Measurements from ENCODE around the gene BUD23.
"Not testable (repeated sequence)": the region's sequence is repeated elsewhere in the genome, so short reads cannot be mapped to it uniquely, and the experiment has no call there.

BUD23 gene

GRCh38 chr7:73683056-73683787, at the start of gene BUD23, which contains the start of gene DNAJC30:
Gene BUD23, plus strand, starts transcription at chr7:73683597. Its CDS starts 29 bp downstream, at chr7:73683626.
Gene DNAJC30, minus strand, starts transcription at chr7:73683453. Its CDS starts 30 bp downstream, at chr7:73683423.
- peak; percentile 96 for DNase-seq

GRCh38 chr7:73633844-73634243, 49.6 kb upstream of the BUD23 start:
- no peak for DNase-seq

GRCh38 chr7:73635428-73636200, 47.8 kb upstream of the BUD23 start:
- no peak for DNase-seq

DNA sequence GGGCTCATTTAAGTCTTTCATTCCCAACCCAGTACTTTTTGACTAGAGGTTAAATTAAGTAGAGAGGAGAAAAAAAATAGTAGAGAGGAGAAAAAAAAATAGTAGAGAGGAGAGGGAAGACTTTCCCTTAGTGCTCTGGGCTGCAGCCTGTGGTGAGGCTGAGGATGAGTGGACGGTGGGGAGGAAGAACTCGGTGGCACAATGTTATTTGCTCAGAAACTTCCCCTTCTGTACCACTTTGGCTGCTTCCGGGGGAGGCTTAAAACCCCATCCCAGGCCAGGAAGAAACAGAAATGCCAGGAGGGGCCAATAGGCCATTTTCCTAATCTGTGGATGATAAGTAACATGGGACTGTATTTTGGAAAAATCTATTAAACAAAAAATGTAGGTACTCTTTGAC, 44.5 kb upstream of the BUD23 start:
- DNase-seq, result no peak

GRCh38 chr7:73642834-73643233, 40.6 kb upstream of the BUD23 start:
- DNase-seq, result no peak

DNA sequence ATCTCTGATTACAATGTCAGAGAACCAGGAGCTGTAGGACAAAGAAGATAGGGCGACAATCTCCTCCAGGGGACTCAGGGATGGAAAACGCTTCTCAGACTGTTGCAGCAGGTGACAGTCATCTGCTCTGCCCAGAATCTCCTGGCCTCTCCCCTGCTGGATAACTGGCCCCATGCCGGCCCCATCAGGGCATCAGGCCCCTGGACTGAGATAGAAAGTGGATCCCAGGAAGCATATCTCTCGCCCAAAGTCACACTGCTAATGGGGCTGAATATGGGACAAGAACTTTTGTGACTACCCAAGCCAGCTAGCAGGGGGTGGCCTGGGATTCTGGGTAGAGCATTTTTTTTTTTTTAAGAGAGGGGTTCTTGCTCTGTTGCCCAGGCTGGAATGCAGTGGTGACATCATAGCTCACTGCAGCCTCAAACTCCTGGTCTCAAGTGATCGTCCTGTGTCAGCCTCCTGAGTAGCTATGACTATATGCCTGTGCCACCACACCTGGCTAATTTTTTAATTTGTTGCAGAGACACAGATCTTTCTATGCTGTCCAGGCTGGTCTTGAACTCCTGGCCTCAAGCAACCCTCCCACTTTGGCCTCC, 38.6 kb upstream of the BUD23 start:
- DNase-seq, result no peak

DNA sequence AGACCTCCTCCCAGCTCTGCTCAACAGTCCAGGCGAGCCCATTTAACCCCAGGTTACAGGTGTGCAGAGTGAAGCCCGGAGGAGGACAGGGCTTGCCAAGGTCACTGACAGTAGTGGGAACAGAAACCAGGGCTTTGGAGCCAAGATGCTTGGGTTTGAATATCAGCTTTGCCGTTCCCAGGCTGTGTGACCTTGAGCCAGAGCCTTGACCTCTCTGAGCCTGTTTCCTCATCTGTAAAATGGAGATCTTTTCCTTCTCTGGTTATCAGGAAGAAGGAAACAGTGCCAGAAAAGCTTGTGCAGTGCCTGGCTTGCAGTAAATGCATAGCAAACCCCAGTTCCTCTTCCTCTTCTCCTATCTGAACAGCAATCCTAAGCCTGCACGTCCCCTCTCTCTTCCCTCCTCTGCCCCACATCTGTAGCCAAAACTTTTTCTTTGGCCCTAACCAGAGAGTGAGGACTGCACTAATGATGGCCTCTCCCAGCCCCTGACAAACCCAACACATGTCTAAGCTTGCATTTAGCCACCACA, 37.7 kb upstream of the BUD23 start:
- no peak for DNase-seq

DNA sequence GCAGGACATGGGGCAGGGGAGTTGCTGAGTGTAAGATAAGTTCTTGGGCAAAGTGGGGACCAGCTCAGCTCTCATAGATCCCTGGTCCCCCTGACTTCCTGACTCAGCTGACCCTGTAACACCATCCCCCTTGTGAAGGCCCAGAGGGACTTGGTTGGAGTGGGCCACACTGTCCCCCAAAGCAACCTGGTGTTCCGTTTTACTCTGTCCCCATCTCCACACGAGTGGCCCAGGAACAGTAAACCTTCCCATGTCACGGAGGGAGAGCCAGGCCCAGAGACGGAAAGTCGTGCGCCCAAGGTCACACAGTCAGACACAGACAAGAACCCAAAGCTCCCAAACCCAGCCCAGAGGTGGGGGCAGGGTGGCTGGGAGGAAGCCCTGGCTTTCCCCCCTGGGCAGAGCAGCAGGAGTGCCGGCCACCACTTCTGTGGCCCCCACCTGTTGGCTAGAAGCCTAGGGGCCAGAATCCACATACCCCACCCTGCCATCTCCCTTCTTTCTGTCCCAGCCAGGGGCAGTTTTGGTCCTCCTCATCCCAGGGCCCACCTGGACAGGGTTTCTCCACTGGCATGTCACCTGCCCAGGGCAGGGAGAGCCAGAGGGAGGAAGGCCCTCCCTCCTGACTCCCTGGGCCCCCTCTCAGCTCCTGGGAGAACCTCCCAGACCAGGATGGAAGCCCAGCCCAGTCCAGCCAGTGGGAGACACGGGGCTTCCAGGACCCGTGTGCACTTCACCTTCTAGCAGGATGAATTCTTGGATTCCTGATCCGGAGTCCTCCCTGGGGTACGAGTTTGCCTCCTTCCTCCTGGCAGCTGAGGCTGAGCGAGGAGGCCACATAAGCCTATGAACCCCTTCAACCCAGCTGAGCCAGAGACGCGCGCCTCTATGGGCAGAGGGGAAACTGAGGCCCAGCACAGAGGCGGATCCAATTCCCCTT, 36.3 kb upstream of the BUD23 start:
- DNase-seq, result no peak

GRCh38 chr7:73647725-73648592, 35.4 kb upstream of the BUD23 start:
- DNase-seq, result peak; percentile 31

DNA sequence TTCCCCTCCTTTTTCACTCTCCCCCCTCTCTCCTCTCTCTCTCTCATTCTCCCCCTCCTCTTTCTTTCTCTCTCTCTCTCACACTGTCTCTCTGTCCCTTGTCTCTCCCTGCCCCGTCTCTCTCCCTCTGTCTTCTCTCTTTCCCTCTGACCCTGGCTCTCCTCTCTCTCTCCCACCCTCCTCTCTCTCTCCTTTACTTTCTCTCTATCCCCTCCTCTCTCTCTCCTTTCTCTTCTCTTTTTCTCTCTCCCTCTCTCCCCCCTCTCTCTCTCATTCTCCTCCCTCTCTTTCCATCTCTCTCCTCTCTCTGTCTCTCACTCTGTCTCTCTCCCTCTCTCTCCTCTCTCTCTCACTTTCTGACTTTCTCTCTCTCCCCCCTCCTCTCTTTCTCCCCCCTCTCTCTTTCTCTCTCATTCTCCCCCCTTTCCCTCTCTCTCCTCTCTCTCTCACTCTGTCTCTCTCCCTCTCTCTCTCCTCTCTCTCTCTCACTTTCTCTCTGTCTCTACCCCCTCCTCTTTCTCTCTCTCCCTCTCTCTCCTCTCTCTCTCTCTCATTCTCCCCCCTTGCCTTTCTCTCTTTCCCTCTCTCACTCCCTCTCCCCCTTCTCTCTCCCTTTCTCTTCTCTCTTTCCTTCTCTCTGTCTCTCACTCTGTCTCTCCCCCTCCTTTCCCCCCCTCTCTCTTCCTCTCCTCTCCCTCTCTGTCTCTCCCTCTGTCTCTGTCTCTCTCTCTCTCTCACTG, 34.6 kb upstream of the BUD23 start:
- no peak for DNase-seq

DNA sequence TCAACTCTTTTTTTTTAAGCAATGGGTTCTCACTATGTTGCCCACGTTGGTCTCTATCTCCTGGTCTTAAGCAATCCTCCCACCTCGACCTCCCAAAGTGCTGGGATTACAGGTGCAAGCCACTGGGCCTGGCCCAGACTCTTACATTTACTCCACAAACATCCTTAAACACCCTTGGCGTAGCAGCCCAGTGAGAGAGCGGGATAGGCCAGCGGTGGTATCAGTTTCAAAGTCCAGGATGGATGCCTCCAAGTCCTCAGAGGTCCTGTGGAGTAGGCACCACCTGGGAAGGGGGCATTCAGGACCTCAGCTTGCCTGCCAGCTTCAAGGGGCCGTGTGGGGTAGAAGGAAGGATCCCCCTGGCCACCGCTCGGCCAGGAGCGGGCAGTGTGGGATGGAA, 33.8 kb upstream of the BUD23 start:
- DNase-seq, result no peak

- no peak for DNase-seq
Measured at GRCh38 chr7:73650524-73650923, 32.9 kb upstream of the BUD23 start.

DNA sequence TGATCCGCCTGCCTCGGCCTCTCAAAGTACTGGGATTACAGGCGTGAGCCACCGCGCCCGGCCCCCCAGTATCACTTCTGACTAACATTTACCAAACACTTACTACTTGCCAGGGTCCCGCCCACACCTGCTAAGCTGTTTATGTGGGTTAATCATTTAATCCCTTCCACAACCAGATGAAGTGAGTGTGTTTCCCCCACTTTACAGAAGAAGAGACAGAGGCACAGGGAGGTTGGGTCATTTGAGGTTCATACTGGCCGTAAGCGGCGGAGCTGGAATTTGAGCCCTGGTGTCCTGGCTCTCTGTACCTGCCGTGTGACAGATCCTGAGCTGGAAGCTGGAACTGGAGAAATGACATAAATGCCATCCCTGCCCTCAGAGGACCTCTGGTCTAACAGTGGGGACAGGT, 30.9 kb upstream of the BUD23 start:
- no peak for DNase-seq

DNA sequence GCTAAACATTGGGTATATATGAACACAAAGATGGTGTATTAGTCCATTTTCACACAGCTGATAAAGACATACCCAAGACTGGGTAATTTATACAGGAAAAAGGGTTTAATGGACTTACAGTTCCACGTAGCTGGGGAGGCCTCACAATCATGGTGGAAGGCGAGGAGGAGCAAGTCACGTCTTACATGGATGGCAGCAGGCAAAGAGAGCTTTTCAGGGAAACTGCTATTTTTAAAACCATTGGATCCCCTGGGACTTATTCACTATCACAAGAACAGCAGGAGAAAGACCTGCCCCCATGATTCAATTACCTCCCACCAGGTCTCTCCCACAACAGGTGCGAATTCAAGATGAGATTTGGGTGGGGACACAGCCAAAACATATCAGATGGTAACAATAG, 28.1 kb upstream of the BUD23 start:
- DNase-seq, result not testable (repeated sequence)

- DNase-seq, result no peak
Measured at GRCh38 chr7:73659983-73660382, 23.4 kb upstream of the BUD23 start.

- DNase-seq, result not testable (repeated sequence)
Measured at GRCh38 chr7:73660594-73660993, 22.8 kb upstream of the BUD23 start.

DNA sequence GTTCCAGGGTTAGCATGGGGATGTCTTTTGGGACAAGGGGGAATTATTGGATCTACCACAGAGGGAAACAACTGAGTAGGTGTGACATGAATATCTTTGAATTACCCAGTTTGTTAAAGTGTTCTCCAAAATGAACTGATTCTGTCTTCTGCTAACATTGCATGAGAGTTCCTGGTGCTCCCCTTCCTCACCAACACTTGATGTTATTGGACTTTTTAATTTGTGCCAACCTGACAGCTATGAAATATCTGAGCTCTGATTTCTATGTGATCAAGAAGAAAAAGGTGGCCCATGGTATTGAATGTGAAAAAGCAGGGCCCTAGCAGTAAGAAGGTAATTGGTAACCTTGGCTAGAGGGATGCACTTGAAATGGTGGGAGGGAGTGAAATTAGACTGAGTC, 20.4 kb upstream of the BUD23 start:
- DNase-seq, result no peak

- peak; percentile 93 for DNase-seq
Measured at GRCh38 chr7:73667344-73668102, 15.9 kb upstream of the BUD23 start, which contains the start of gene VPS37D. Gene VPS37D, plus strand, starts transcription at chr7:73667831. Its CDS starts 128 bp downstream, at chr7:73667959.

DNA sequence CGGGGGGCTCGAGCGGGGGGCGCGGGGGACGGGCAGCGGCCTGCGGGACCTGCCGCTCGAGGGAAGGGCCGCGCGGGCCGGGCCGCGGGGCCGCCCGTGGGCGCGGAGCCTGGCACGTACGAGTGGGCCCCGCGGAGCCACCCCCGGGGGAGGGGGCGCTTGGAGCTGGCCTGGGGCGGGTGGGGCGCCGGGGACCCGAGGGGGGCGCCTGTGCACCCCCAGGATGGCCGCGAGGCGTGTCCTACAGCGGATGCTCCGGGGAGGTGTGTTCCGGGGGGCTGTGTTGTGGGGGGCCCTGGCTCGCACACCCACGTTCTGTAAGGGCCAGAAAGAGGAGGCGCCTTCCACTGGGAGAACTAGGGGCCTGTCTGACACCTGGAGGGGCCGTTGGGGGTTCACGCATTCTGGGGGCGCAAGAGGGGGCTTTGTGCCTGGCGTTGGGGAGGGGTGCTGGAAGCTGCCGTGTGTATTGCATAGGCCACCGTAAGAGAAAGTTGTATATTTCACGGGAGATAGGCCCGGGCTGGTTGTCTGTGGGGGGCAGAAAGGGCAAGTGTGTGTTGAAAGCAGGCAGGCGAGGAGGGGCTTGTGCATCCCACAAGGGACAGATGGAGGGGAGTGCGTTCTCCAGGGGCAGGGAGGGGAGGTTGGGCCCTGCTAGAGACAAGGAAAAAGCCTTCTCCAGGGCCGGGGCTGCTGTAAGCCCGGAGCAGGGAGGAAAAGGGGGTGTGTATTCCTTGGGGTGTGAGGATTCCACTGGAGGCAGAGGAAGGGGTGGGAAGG, 15.1 kb upstream of the BUD23 start:
- no peak for DNase-seq
